D721Med (cell line): ENCODE measurements around the gene COLGALT1.

ENCODE experiments used
- DNase-seq: peaks from one replicate; pipeline ENCODE4 v3.0.0; 2011; ENCODE audit warnings: low spot score; ENCODE audit not compliant: insufficient read length
- FAIRE-seq: peaks from 2 replicates; lab custom pipeline; 2011; peaks lifted over from hg19 to GRCh38; lab: Jason Lieb, UNC
- TF ChIP-seq, protein P1 (sequence below): IDR thresholded peaks from 2 replicates; pipeline ENCODE4 v1.5.1; 2012; ENCODE audit warnings: mild to moderate bottlenecking, control low read depth; ENCODE audit not compliant: insufficient read depth; ENCODE audit errors: missing control alignments

COLGALT1 gene

DNA sequence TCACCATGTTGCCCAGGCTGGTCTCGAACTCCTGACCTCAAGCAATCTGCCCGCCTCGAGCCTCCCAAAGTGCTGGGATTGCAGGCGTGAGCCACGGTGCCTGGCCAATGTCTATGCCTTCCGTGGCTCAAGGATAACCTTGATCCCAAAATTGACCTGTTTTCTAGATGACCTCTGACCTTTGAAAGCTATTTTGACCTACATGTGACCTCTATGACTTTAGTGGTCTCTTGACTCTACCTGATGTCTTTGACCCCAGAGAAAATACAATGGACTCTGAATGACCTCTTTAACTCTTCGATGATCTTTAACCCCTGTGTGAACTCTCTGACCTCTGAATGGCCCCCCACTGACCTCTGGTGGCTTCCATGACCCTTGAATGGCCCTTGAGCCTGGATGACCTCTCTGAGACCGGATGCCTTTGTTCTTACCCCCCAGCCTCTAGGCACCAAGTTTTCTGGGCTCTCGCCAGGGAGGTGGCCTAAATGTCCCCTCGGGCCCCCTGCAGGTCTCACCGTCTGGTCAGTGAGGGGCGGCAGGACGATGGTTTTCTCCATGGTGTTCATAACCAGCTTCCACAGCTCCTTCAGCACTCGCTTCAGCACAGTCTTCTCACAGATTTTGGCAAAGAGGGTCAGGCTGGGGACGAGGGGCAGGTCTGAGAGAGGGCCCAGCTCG is 69.0 kb downstream of the COLGALT1 start:
- FAIRE-seq (no peak), DNase-seq (no peak)
- TF ChIP-seq, protein P1, sequence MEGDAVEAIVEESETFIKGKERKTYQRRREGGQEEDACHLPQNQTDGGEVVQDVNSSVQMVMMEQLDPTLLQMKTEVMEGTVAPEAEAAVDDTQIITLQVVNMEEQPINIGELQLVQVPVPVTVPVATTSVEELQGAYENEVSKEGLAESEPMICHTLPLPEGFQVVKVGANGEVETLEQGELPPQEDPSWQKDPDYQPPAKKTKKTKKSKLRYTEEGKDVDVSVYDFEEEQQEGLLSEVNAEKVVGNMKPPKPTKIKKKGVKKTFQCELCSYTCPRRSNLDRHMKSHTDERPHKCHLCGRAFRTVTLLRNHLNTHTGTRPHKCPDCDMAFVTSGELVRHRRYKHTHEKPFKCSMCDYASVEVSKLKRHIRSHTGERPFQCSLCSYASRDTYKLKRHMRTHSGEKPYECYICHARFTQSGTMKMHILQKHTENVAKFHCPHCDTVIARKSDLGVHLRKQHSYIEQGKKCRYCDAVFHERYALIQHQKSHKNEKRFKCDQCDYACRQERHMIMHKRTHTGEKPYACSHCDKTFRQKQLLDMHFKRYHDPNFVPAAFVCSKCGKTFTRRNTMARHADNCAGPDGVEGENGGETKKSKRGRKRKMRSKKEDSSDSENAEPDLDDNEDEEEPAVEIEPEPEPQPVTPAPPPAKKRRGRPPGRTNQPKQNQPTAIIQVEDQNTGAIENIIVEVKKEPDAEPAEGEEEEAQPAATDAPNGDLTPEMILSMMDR, result no peak

DNA sequence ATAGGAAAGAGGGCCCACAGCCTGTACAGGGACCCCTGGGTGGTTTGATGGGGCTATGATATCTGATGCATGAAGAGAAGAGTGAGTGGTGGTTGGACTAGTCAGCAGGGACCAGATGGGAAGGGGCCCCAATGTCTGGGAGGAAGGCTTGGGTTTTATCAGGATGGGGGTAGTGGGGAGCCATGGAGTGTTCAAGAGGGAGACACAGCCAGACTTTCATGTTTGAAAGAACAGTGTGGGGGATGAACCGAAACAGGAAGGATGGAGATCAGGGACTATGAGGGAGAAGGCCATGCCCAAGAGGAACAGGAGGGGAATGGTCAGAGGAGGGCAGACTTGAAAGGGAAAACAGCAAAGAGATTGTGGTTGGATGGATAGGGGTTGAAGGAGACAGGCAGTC is 69.6 kb downstream of the COLGALT1 start:
- DNase-seq (no peak), FAIRE-seq (no peak)
- TF ChIP-seq, protein P1, result no peak

DNA sequence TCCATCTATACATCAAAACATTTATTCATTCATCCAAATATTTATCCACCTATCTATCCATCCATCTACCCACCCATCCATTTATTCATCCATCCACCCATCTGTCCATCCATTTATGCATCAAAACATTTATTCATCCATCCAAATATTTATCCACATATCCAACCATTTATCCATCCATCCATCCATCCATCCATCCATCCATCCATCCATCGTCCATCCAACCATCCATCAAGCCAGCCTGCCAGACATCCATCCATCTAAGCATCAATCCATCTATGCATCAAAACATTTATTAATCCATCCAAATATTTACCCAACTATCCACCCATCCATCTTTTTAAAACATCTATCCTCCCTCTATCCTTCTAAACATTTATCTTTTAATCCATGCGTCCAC is 70.5 kb downstream of the COLGALT1 start:
- TF ChIP-seq, protein P1, result no peak
- DNase-seq (no peak), FAIRE-seq (no peak)

DNA sequence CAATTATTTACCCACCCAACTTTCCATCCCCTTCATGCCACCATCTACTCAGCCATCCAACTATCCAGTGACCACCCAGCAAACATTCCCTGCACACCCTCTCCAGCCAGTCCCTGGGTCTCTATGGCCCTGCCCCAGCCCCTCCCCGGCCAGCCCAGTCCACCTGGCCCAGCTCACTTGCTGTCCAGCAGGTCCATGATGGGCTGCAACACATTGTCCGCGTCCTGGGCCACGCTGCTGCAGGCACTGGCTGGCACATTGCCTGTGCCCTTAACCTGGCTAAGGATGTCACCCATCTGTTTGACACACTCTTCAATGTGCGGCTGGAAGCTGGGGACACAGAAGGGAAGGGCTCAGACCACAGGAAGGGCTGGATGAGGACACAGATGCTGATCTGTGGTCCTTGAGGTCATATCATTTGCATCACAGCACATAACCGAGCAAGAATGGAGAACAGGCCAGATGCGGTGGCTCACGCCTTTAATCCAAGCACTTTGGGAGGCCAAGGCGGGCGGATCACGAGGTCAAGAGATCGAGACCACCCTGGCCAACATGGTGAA is 71.1 kb downstream of the COLGALT1 start:
- TF ChIP-seq, protein P1, result no peak
- no peak for FAIRE-seq
- no peak for DNase-seq

DNA sequence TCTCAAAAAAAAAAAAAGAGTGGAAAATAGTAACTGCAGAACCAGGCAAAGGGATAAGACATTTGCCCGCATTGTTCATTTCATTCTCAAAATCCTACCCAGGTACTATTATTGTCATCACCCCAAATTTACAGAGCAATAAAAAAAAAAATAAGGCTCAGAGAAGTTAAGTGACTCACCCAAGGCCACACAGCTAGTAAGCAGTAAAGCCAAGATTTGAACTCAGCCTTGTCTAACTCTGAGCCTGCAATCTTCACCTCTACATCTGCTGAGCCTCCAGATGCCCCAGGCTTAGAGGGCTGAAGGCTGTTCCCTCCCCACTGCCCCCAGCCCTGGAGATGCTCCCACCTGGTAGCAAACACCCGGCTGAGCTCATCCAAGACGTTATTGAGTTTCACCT is 71.7 kb downstream of the COLGALT1 start:
- DNase-seq (no peak), FAIRE-seq (no peak)
- TF ChIP-seq, protein P1, result no peak

DNA sequence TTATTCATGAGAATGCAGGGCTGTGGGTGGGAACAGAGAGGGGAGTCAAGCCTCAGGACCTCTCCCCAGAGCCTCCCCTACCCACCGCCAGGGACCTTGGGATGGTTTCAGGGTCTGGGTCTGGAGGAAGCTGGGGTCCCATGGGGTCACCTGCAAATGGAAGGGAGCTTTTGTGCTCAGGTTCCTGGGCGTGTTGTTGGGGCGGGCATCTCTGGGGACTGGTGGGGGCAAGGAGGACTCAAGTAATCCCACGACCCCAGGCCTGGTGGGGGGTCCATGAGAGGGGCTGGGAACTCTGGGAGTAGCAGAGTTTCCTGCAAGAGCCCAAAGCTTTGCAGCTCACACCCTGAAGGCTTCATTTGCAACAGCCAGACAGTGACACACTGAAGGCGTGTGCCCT is 72.5 kb downstream of the COLGALT1 start:
- FAIRE-seq (no peak), DNase-seq (no peak)
- TF ChIP-seq, protein P1, result no peak

DNA sequence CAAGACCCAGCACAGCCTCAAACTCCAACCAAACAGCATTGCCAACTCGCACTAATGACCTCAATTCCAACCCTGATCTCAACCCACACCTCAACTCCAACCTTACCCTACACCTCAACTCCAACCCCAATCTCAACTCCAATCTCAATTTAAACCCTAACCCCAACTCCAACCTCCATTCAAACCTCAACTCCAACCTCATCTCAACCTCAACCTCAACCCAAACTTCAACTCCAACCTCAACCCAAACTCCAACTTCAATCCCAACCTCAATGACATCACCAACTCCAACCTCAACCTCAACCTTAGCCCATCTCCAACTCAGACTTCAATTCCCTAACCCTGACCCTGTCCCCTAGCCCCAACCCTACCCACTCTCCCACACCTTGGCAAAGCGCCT is 74.3 kb downstream of the COLGALT1 start:
- FAIRE-seq (no peak), DNase-seq (no peak)
- TF ChIP-seq, protein P1, result no peak
